LNCaP clone FGC (cell line): ENCODE results near the gene DZIP3.

ENCODE experiments used
- DNase-seq: peaks from one replicate; pipeline ENCODE4 v3.0.0-alpha.2; 2011; ENCODE audit warnings: low read depth
- H3K4me3 ChIP-seq: 2 replicates; pipeline ENCODE4 v1.5.1; 2011; ENCODE audit warnings: mild to moderate bottlenecking, low read depth, low read length, control low read depth
- TF ChIP-seq, protein P1 (sequence below): IDR thresholded peaks from 2 replicates; pipeline ENCODE4 v1.5.1; 2012; ENCODE audit warnings: mild to moderate bottlenecking; ENCODE audit not compliant: control insufficient read depth, insufficient read depth; ENCODE audit errors: extremely low read depth

Gene DZIP3

GRCh38 chr3:108554229-108554628 lies 35.3 kb upstream of the DZIP3 start:
- no peak overlapping the region for H3K4me3 ChIP-seq
- TF ChIP-seq, protein P1, sequence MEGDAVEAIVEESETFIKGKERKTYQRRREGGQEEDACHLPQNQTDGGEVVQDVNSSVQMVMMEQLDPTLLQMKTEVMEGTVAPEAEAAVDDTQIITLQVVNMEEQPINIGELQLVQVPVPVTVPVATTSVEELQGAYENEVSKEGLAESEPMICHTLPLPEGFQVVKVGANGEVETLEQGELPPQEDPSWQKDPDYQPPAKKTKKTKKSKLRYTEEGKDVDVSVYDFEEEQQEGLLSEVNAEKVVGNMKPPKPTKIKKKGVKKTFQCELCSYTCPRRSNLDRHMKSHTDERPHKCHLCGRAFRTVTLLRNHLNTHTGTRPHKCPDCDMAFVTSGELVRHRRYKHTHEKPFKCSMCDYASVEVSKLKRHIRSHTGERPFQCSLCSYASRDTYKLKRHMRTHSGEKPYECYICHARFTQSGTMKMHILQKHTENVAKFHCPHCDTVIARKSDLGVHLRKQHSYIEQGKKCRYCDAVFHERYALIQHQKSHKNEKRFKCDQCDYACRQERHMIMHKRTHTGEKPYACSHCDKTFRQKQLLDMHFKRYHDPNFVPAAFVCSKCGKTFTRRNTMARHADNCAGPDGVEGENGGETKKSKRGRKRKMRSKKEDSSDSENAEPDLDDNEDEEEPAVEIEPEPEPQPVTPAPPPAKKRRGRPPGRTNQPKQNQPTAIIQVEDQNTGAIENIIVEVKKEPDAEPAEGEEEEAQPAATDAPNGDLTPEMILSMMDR = no peak
- no peak for DNase-seq

DNA sequence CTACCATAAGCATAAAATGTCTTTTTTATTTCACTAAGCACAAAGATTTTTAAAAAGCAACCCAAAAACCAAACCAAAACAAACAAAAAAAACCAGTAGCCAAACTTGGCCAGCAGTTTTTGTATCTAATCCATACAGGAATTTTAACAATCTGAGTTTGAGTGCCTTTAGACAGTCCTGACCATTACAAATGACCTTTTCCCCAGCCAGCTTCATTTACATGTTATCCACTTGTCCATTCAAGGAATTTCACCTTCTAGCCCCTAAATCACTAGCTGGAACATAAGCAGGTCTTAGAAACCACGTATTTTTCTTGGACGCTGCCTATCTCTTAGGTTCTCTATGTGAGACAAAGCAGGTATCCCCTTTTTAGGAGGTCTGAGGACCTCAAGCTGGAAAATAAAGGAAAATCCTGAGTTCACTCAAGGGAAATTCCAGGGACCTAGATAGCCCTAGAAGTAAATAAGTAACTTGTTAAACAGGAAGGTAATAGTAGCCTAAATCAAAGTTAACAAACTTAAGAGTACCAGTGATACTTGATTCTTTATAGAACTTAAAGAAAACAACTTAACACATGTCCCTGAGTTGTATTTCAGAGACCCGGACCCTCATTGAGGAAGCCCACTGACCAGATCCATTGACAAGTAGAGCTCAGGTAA lies 34.5 kb upstream of the DZIP3 start:
- TF ChIP-seq, protein P1 = no peak
- no peak overlapping the region for H3K4me3 ChIP-seq
- DNase-seq = no peak

DNA sequence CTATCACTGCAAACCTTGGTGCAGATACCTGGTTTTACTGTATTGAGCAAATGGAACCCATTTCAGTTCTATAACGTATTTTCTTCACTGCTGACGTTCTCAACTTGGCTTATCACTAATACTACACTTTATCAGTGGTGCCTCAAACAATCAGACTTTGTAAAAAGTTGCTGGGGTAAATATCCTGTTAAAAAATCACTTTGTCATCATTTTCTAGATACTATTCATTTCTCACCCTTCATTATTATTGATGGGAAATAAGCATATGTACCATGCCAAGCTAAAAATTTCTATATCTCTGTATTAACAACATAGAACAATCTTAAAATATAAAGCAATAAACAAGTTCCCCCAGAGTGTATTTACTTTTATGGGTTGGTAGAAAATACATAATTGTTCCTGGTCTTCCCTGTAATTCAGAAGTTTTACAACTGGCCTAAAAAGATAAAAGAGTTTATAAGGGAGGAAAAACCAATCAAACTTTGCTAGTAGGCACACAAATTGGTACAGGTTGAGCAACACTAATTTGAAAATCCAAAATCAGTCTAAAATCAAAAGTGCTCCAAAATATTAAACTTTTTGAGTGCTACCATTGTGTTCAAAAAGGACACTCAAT lies 33.4 kb upstream of the DZIP3 start:
- DNase-seq = peak; percentile 37
- TF ChIP-seq, protein P1 = no peak
- H3K4me3 ChIP-seq = no peak overlapping the region

- DNase-seq = no peak
Observed at GRCh38 chr3:108562565-108562964, 27.0 kb upstream of the DZIP3 start.

DNA sequence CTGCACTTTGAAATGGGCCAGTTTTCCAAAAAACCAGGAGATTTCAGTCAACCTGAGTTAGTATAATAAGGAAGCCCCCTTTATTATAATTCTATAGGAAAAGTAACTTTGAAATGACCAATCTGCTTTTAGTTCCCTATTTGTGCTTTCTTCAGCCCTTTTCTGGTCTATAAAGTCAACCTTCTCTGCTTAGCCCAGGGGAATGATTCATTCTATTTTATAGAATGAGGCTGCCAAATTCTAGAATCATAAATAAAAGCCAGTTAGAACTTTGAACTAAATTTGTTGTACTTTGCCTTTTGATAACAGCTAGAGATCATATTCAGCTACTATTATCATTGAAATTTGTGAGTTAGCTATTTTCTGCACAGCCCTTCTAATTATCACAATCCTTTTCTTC lies 25.0 kb upstream of the DZIP3 start:
- TF ChIP-seq, protein P1 = no peak
- no peak for DNase-seq
- H3K4me3 ChIP-seq = no peak overlapping the region

More at GRCh38 chr3:108562565-108562964, 27.0 kb upstream of the DZIP3 start:
- TF ChIP-seq, protein P1 = no peak
- no peak overlapping the region for H3K4me3 ChIP-seq

- no peak overlapping the region for H3K4me3 ChIP-seq
- TF ChIP-seq, protein P1 = no peak
- DNase-seq = no peak
Observed at GRCh38 chr3:108565506-108565905, 24.0 kb upstream of the DZIP3 start.

DNA sequence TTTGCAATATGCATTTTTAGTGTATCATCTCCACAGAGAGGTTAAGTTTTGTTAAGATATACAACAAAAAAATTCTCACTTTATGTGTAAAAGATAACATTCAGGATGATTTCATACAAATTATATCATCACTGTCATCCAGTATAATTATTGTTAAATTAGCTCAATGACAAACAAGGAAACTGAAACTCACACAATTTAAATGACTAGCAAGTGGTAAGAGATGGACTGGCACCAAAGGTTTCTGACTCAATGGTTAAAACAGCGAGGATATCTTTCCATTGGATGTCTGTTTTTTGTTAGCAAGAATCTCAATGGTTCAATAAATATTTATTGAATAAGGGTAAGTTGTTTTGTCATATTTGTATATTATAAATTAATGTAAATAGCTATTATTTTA lies 22.9 kb upstream of the DZIP3 start:
- no peak for DNase-seq
- H3K4me3 ChIP-seq = no peak overlapping the region
- TF ChIP-seq, protein P1 = no peak
